MM.1S (cell line): ENCODE measurements around the gene LINGO4.
"Not testable (repeated sequence)": the region's sequence is repeated elsewhere in the genome, so short reads cannot be mapped to it uniquely, and the experiment has no call there.

Experiments
- DNase-seq: peaks from one replicate; pipeline ENCODE4 v3.0.0-alpha.2; 2015
- H2AFZ ChIP-seq: fragments of 300-600 bp; sonication (generic); 2 replicates; pipeline ENCODE4 v1.6.0; 2016; ENCODE audit warnings: antibody characterized with exemption, low read length
- H3F3A ChIP-seq: fragments of 300-600 bp; sonication (generic); 2 replicates; pipeline ENCODE4 v1.6.1; 2016; ENCODE audit warnings: mild to moderate bottlenecking, antibody characterized with exemption, low read length, moderate library complexity, mixed read lengths; ENCODE audit not compliant: insufficient read depth
- H3K27ac ChIP-seq: fragments of 300-600 bp; sonication (generic); 2 replicates; pipeline ENCODE4 v1.5.1; 2016; ENCODE audit warnings: mild to moderate bottlenecking, low read length
- H3K27me3 ChIP-seq: fragments of 300-600 bp; sonication (generic); replicated peaks from 2 replicates; pipeline ENCODE4 v1.6.0; 2016; ENCODE audit warnings: low read length; ENCODE audit not compliant: insufficient read depth
- H3K36me3 ChIP-seq: fragments of 300-600 bp; sonication (generic); replicated peaks from 2 replicates; pipeline ENCODE4 v1.6.1; 2016; ENCODE audit warnings: mild to moderate bottlenecking, low read length, mixed read lengths; ENCODE audit not compliant: insufficient read depth
- H3K4me1 ChIP-seq: fragments of 300-600 bp; sonication (generic); 2 replicates; pipeline ENCODE4 v1.6.1; 2016; ENCODE audit warnings: low read length, mixed read lengths
- H3K4me2 ChIP-seq: fragments of 300-600 bp; sonication (generic); 2 replicates; pipeline ENCODE4 v1.6.0; 2016; ENCODE audit warnings: low read depth, low read length
- H3K4me3 ChIP-seq: fragments of 300-600 bp; sonication (generic); 2 replicates; pipeline ENCODE4 v1.5.1; 2016; ENCODE audit warnings: low read length, mixed read lengths
- H3K79me2 ChIP-seq: fragments of 300-600 bp; sonication (generic); 2 replicates; pipeline ENCODE4 v1.6.1; 2016; ENCODE audit warnings: mixed run types, low read length, mixed read lengths
- H3K9ac ChIP-seq: fragments of 300-600 bp; sonication (generic); 2 replicates; pipeline ENCODE4 v1.6.1; 2016; ENCODE audit warnings: low read length, mixed read lengths
- H3K9me2 ChIP-seq: fragments of 300-600 bp; sonication (generic); replicated peaks from 2 replicates; pipeline ENCODE4 v1.6.1; 2016; ENCODE audit warnings: mild to moderate bottlenecking, low read length, mixed read lengths; ENCODE audit not compliant: insufficient read depth
- H3K9me3 ChIP-seq: fragments of 300-600 bp; sonication (generic); replicated peaks from 2 replicates; pipeline ENCODE4 v1.6.1; 2016; ENCODE audit warnings: mild to moderate bottlenecking, low read length, mixed read lengths; ENCODE audit not compliant: insufficient read depth
- H4K20me1 ChIP-seq: fragments of 300-600 bp; sonication (generic); 2 replicates; pipeline ENCODE4 v1.6.1; 2016; ENCODE audit warnings: mild to moderate bottlenecking, low read length, moderate library complexity, mixed read lengths; ENCODE audit not compliant: insufficient read depth
- EZH2 ChIP-seq: fragments of 300-600 bp; sonication (generic); optimal IDR thresholded peaks from 2 replicates; pipeline ENCODE3; 2017; ENCODE audit warnings: low read depth, mild to moderate bottlenecking, antibody characterized with exemption, low read length, mixed read lengths
- EZH2phosphoT487 ChIP-seq: fragments of 300-600 bp; sonication (generic); IDR thresholded peaks from 2 replicates; pipeline ENCODE4 v1.6.1; 2018; ENCODE audit warnings: antibody characterized with exemption, low read length
- TF ChIP-seq, protein P1 (sequence below): fragments of 300-600 bp; sonication (generic); IDR thresholded peaks from 2 replicates; pipeline ENCODE4 v1.5.1; 2016; ENCODE audit warnings: antibody characterized with exemption, low read length, mixed read lengths

The LINGO4 gene

GRCh38 chr1:151774256-151774922, 30.8 kb downstream of the LINGO4 start:
- Histone ChIP-seq H3K27me3 (no peaks in the 10 kb centered on the region), H3K79me2 (no peaks in the 10 kb centered on the region), H3K27ac (no peak overlapping the region), H3K9me2 (no peaks in the 10 kb centered on the region), H3K4me1 (peaks cover 8% of the 10 kb centered on the region), H3K4me2 (no peak overlapping the region), H3F3A (peaks cover 1% of the 10 kb centered on the region), H3K4me3 (no peak overlapping the region), H3K9me3 (no peaks in the 10 kb centered on the region), H3K9ac (no peak overlapping the region), H2AFZ (no peak overlapping the region), H3K36me3 (no peaks in the 10 kb centered on the region), H4K20me1 (no peaks in the 10 kb centered on the region)
- DNase-seq, result no peak
- TF ChIP-seq EZH2phosphoT487 (no peak), EZH2 (no peak)
- TF ChIP-seq, protein P1, sequence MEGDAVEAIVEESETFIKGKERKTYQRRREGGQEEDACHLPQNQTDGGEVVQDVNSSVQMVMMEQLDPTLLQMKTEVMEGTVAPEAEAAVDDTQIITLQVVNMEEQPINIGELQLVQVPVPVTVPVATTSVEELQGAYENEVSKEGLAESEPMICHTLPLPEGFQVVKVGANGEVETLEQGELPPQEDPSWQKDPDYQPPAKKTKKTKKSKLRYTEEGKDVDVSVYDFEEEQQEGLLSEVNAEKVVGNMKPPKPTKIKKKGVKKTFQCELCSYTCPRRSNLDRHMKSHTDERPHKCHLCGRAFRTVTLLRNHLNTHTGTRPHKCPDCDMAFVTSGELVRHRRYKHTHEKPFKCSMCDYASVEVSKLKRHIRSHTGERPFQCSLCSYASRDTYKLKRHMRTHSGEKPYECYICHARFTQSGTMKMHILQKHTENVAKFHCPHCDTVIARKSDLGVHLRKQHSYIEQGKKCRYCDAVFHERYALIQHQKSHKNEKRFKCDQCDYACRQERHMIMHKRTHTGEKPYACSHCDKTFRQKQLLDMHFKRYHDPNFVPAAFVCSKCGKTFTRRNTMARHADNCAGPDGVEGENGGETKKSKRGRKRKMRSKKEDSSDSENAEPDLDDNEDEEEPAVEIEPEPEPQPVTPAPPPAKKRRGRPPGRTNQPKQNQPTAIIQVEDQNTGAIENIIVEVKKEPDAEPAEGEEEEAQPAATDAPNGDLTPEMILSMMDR, result no peak

GRCh38 chr1:151773702-151774101, 31.5 kb downstream of the LINGO4 start:
- H3K9me3 ChIP-seq, result no peaks in the 10 kb centered on the region
- H3K9ac ChIP-seq, result no peak overlapping the region
- no peaks in the 10 kb centered on the region for H3K9me2 ChIP-seq
- no peak for DNase-seq
- peaks cover 2% of the 10 kb centered on the region; the same call in 1 of the 2 replicates for H3K4me1 ChIP-seq
- H3K27ac ChIP-seq, result no peak overlapping the region
- H3F3A ChIP-seq, result no peaks in the 10 kb centered on the region
- no peak overlapping the region for H3K4me3 ChIP-seq
- no peaks in the 10 kb centered on the region for H4K20me1 ChIP-seq
- no peak overlapping the region for H2AFZ ChIP-seq
- no peaks in the 10 kb centered on the region for H3K36me3 ChIP-seq
- TF ChIP-seq, protein P1, result no peak
- no peak for TF ChIP-seq EZH2
- H3K27me3 ChIP-seq, result no peaks in the 10 kb centered on the region
- H3K4me2 ChIP-seq, result no peak overlapping the region
- no peaks in the 10 kb centered on the region for H3K79me2 ChIP-seq

GRCh38 chr1:151769270-151769669, 35.9 kb downstream of the LINGO4 start:
- not testable (repeated sequence) for H3K9me2 ChIP-seq, H3K4me3 ChIP-seq, H3K9ac ChIP-seq, H3K4me1 ChIP-seq, H2AFZ ChIP-seq, H3K27ac ChIP-seq, H3K79me2 ChIP-seq, H3K4me2 ChIP-seq, H3F3A ChIP-seq, H4K20me1 ChIP-seq, H3K36me3 ChIP-seq, DNase-seq, H3K9me3 ChIP-seq, H3K27me3 ChIP-seq

GRCh38 chr1:151768351-151769066, 36.7 kb downstream of the LINGO4 start:
- not testable (repeated sequence) for H3K4me3 ChIP-seq, H2AFZ ChIP-seq, H4K20me1 ChIP-seq, DNase-seq, H3K4me1 ChIP-seq, H3K9ac ChIP-seq, H3K36me3 ChIP-seq, H3K9me3 ChIP-seq, H3K79me2 ChIP-seq, H3F3A ChIP-seq, H3K27me3 ChIP-seq, H3K9me2 ChIP-seq, H3K27ac ChIP-seq, H3K4me2 ChIP-seq
